ENCODE measurements around the gene AUTS2.

- TF ChIP-seq, protein P1, sequence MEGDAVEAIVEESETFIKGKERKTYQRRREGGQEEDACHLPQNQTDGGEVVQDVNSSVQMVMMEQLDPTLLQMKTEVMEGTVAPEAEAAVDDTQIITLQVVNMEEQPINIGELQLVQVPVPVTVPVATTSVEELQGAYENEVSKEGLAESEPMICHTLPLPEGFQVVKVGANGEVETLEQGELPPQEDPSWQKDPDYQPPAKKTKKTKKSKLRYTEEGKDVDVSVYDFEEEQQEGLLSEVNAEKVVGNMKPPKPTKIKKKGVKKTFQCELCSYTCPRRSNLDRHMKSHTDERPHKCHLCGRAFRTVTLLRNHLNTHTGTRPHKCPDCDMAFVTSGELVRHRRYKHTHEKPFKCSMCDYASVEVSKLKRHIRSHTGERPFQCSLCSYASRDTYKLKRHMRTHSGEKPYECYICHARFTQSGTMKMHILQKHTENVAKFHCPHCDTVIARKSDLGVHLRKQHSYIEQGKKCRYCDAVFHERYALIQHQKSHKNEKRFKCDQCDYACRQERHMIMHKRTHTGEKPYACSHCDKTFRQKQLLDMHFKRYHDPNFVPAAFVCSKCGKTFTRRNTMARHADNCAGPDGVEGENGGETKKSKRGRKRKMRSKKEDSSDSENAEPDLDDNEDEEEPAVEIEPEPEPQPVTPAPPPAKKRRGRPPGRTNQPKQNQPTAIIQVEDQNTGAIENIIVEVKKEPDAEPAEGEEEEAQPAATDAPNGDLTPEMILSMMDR (conservative IDR thresholded peaks at IDR 0.05; ENCODE audit: low read depth, low read length) = no peak
- TF ChIP-seq EZH2 (IDR thresholded peaks at IDR 0.05; ENCODE audit: borderline replicate concordance, low read depth, low read length, poor library complexity, severe bottlenecking) = no peak
Measured at GRCh38 chr7:69603937-69604494, 5.7 kb downstream of the AUTS2 start.

All from A673 (cell line).